Activated naive CD4-positive, alpha-beta T cell treated with anti-CD3 and anti-CD28 coated beads, Interleukin-2, amount 50 U/mL, for 72 hours (primary cell): ENCODE data around the gene EIF3D. TPM values are rescaled to one million over a fixed set of nuclear protein-coding genes. Genes with fewer than 3 reads are reported as not detected.
"Not testable (repeated sequence)": the region's sequence is repeated elsewhere in the genome, so short reads cannot be mapped to it uniquely, and the experiment has no call there.

Experiments
- ATAC-seq, 2 donors: fragments of 150-1000 bp; cut with Tn5 transposase; 2 replicates each; pipeline ENCODE4 v1.10.0; 2021; ENCODE audit warnings: mild to moderate bottlenecking in 2 of 2, moderate library complexity in 2 of 2
- DNase-seq, 2 donors: peaks; one replicate each; pipeline ENCODE4 v3.0.0; 2021 to 2022; ENCODE audit warnings: low spot score in 2 of 2
- H3K27ac Mint-ChIP-seq, 2 donors: one replicate each; pipeline ENCODE4 v1.8.0; 2022; ENCODE audit warnings: mild to moderate bottlenecking in 2 of 2, mixed read lengths in 2 of 2
- H3K36me3 Mint-ChIP-seq, 2 donors: one replicate each; pipeline ENCODE4 v1.8.0; 2022; ENCODE audit warnings: mixed read lengths in 2 of 2
- H3K9me3 Mint-ChIP-seq, 2 donors: one replicate each; pipeline ENCODE4 v1.8.0; 2022; ENCODE audit warnings: mixed read lengths in 2 of 2
- total RNA-seq, 2 donors: library from RNA; stranded (reverse); gene quantifications; one replicate each; pipeline ENCODE4 v1.2.3, GENCODE V29; 2022

EIF3D gene
- total RNA-seq, 2 donors from 2014 or later: 264 to 337 TPM

- ATAC-seq: no peak
- no peaks in the 10 kb centered on the region for H3K9me3 Mint-ChIP-seq
- DNase-seq: no peak
- no peak overlapping the region for H3K27ac Mint-ChIP-seq
- H3K36me3 Mint-ChIP-seq: peaks cover 56 to 69% of the 10 kb centered on the region in 2 donors
These were observed 6.3 kb downstream of the EIF3D start for GRCh38 chr22:36522662-36523061.

- no peak for ATAC-seq
- Mint-ChIP-seq H3K9me3 (no peaks in the 10 kb centered on the region), H3K36me3 (peaks cover 52 to 66% of the 10 kb centered on the region in 2 donors), H3K27ac (peak overlapping the region; percentile 25 to 87)
- DNase-seq: no peak
These were observed 8.5 kb downstream of the EIF3D start for GRCh38 chr22:36520423-36520822.

GRCh38 chr22:36519906-36520305 lies 9.1 kb downstream of the EIF3D start:
- DNase-seq, ATAC-seq, H3K9me3 Mint-ChIP-seq: not testable (repeated sequence)
- H3K27ac Mint-ChIP-seq: peak overlapping the region in 1 of 2 donors; percentile 72
- H3K36me3 Mint-ChIP-seq: peaks cover 49 to 66% of the 10 kb centered on the region in 2 donors

GRCh38 chr22:36514766-36515165 lies 14.2 kb downstream of the EIF3D start:
- Mint-ChIP-seq H3K9me3 (no peaks in the 10 kb centered on the region), H3K27ac (peak overlapping the region in 1 of 2 donors; percentile 47), H3K36me3 (peaks cover 45 to 66% of the 10 kb centered on the region in 2 donors)
- ATAC-seq (no peak), DNase-seq (no peak)

GRCh38 chr22:36512991-36513390 lies 16.0 kb downstream of the EIF3D start:
- Mint-ChIP-seq H3K36me3 (peaks cover 31 to 65% of the 10 kb centered on the region in 2 donors), H3K27ac (peak overlapping the region; percentile 23 to 90), H3K9me3 (no peaks in the 10 kb centered on the region)
- ATAC-seq (no peak), DNase-seq (no peak)

GRCh38 chr22:36512333-36512732 lies 16.6 kb downstream of the EIF3D start:
- ATAC-seq: no peak

GRCh38 chr22:36510966-36511881 lies 17.7 kb downstream of the EIF3D start:
- peak in 1 of 2 donors; percentile 43 for DNase-seq
- peaks cover 0 to 4% of the 10 kb centered on the region in 2 donors for H3K9me3 Mint-ChIP-seq
- no peak for ATAC-seq
- peaks cover 24 to 60% of the 10 kb centered on the region in 2 donors for H3K36me3 Mint-ChIP-seq
- H3K27ac Mint-ChIP-seq: peak overlapping the region; percentile 6 to 47

More at GRCh38 chr22:36512333-36512732, 16.6 kb downstream of the EIF3D start:
- peaks cover 31 to 68% of the 10 kb centered on the region in 2 donors for H3K36me3 Mint-ChIP-seq
- H3K27ac Mint-ChIP-seq: peak overlapping the region; percentile 23 to 90
- peaks cover 0 to 3% of the 10 kb centered on the region in 2 donors for H3K9me3 Mint-ChIP-seq
- no peak for DNase-seq

- no peak for DNase-seq
- peaks cover 0 to 4% of the 10 kb centered on the region in 2 donors for H3K9me3 Mint-ChIP-seq
- H3K27ac Mint-ChIP-seq: peak overlapping the region; percentile 6 to 87
- H3K36me3 Mint-ChIP-seq: peaks cover 18 to 51% of the 10 kb centered on the region in 2 donors
- ATAC-seq: no peak
These were observed 18.6 kb downstream of the EIF3D start for GRCh38 chr22:36510384-36510783.

GRCh38 chr22:36507518-36508010 lies 21.4 kb downstream of the EIF3D start:
- DNase-seq (no peak), ATAC-seq (no peak)
- peaks cover 11 to 27% of the 10 kb centered on the region in 2 donors for H3K36me3 Mint-ChIP-seq
- peak overlapping the region; percentile 5 to 47 for H3K27ac Mint-ChIP-seq
- H3K9me3 Mint-ChIP-seq: peaks cover 0 to 4% of the 10 kb centered on the region in 2 donors

GRCh38 chr22:36506637-36507517 lies 22.1 kb downstream of the EIF3D start, which contains the start of gene FOXRED2:
FOXRED2 (minus strand) TSS chr22:36507040; CDS start chr22:36506422, 618 bp downstream.
- H3K27ac Mint-ChIP-seq: peak within 1 kb of the TSS; percentile 5 to 47
- ATAC-seq: peak; percentile 94 to 95

GRCh38 chr22:36505998-36506635 lies 22.8 kb downstream of the EIF3D start:
- no peak overlapping the region for H3K27ac Mint-ChIP-seq
- H3K36me3 Mint-ChIP-seq: peaks cover 7 to 14% of the 10 kb centered on the region in 2 donors
- ATAC-seq (no peak), DNase-seq (no peak)
- H3K9me3 Mint-ChIP-seq: peaks cover 0 to 4% of the 10 kb centered on the region in 2 donors

More at GRCh38 chr22:36506637-36507517, 22.1 kb downstream of the EIF3D start, which contains the start of gene FOXRED2:
- peaks cover 0 to 4% of the 10 kb centered on the region in 2 donors for H3K9me3 Mint-ChIP-seq
- peaks cover 7 to 21% of the 10 kb centered on the region in 2 donors for H3K36me3 Mint-ChIP-seq
- DNase-seq: peak; percentile 91 to 92

GRCh38 chr22:36497910-36498665 lies 30.9 kb downstream of the EIF3D start:
- DNase-seq (no peak), ATAC-seq (no peak)
- H3K27ac Mint-ChIP-seq: no peak overlapping the region
- H3K9me3 Mint-ChIP-seq: no peaks in the 10 kb centered on the region
- peaks cover 11 to 21% of the 10 kb centered on the region in 2 donors for H3K36me3 Mint-ChIP-seq

GRCh38 chr22:36493690-36494110 lies 35.3 kb downstream of the EIF3D start:
- peak in 1 of 2 donors; percentile 31 for ATAC-seq
- Mint-ChIP-seq H3K27ac (no peak overlapping the region), H3K9me3 (no peaks in the 10 kb centered on the region), H3K36me3 (peaks cover 17 to 32% of the 10 kb centered on the region in 2 donors)
- no peak for DNase-seq

- no peak for DNase-seq
These were observed 36.9 kb downstream of the EIF3D start for GRCh38 chr22:36492109-36492508.

GRCh38 chr22:36491155-36491554 lies 37.8 kb downstream of the EIF3D start:
- Mint-ChIP-seq H3K36me3 (peaks cover 25 to 29% of the 10 kb centered on the region in 2 donors), H3K9me3 (peaks cover 0 to 5% of the 10 kb centered on the region in 2 donors), H3K27ac (no peak overlapping the region)
- no peak for ATAC-seq
- no peak for DNase-seq

More at GRCh38 chr22:36492109-36492508, 36.9 kb downstream of the EIF3D start:
- Mint-ChIP-seq H3K27ac (no peak overlapping the region), H3K36me3 (peaks cover 22 to 33% of the 10 kb centered on the region in 2 donors), H3K9me3 (peaks cover 0 to 3% of the 10 kb centered on the region in 2 donors)
- ATAC-seq: no peak
